ENCODE data around the gene TRIM63.

DNA sequence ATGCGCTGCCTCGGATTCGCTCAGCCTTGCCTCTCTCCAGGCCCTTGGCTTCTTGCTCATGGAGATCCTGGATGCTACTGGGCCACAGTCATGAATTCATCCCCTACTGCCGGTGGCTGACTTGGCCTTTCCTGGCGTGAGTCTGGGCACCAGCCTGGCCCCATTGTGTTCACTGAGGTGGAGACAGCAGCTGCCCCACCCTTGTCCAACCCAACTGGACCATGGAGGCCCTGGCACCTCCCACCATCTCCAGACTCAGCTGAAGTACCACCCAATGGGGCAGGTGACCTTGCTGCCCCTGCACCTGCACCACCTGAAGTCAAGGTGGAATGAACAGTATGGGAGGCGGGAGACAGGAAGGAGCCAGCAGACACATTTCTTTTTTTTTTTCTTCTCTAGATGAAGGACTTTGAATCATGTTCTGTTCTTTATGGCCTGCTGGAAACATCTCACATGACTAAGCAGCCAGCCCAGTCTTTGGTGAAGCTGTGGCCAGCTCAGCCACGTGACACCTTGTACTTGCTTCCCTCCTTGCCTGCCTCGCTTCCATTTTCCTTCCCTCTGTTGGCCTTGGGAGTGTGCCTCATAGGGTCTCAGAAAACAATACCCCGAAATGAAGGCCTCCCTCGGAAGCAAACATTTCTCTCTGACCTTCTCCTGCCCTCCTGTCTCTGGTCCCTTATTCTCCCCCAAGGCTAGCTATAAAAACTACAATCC lies 17.7 kb downstream of the TRIM63 start:
- TF ChIP-seq, protein P1, sequence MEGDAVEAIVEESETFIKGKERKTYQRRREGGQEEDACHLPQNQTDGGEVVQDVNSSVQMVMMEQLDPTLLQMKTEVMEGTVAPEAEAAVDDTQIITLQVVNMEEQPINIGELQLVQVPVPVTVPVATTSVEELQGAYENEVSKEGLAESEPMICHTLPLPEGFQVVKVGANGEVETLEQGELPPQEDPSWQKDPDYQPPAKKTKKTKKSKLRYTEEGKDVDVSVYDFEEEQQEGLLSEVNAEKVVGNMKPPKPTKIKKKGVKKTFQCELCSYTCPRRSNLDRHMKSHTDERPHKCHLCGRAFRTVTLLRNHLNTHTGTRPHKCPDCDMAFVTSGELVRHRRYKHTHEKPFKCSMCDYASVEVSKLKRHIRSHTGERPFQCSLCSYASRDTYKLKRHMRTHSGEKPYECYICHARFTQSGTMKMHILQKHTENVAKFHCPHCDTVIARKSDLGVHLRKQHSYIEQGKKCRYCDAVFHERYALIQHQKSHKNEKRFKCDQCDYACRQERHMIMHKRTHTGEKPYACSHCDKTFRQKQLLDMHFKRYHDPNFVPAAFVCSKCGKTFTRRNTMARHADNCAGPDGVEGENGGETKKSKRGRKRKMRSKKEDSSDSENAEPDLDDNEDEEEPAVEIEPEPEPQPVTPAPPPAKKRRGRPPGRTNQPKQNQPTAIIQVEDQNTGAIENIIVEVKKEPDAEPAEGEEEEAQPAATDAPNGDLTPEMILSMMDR (conservative IDR thresholded peaks at IDR 0.05): no peak
- TF ChIP-seq EZH2 (IDR thresholded peaks at IDR 0.05; ENCODE audit: low read depth): no peak

Measured in PC-9 (cell line).